ENCODE data around the gene ZNF584.

ZNF584 gene

DNA sequence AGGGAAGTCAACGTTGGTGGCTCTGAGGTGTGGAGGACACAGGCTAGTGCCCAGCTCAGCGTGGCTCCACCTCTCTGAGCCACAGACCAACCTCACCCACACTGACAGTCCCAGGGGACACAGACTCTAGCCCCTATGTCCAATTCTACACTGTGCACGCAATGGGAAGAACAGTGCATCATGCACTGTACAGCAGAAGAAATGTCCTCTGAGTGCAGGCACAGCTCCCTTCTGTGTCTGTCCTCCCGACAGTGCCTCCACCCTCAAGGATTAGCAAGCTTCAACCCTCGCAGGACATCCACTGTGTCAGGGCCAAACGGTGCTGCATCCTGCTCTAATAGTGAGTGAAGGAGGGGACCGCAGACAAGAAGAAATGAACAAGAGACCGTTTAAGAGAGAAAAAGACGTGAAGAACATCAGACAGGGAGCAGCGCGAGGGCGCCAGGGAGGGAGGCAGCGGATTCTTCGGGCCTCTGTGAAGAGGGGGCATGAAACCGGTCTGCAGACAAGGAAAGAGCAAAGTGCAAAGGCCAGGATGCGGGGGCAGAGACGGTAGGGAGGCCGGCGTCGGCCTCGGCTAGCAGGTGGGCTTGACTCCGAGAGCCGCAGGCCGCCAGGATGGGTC, 28.3 kb upstream of the ZNF584 start:
- DNase-seq (ENCODE audit: low read depth, low spot score) = no peak
- peak overlapping the region; percentile 82 for H3K4me3 ChIP-seq (ENCODE audit: low read depth, low read length)
- ChIA-PET CTCF (interaction anchor here (1.1 kb wide), 2 partner anchors 15 to 201 kb away, joined by 3 read pairs; no protein-coding TSS in a partner anchor), POLR2A (interaction anchor here (0.6 to 1.1 kb wide), 3 partner anchors 11 to 18 kb away, joined by 3 to 5 read pairs (median 3); partner anchors contain the start of gene ZNF497)
- TF ChIP-seq, protein P1, sequence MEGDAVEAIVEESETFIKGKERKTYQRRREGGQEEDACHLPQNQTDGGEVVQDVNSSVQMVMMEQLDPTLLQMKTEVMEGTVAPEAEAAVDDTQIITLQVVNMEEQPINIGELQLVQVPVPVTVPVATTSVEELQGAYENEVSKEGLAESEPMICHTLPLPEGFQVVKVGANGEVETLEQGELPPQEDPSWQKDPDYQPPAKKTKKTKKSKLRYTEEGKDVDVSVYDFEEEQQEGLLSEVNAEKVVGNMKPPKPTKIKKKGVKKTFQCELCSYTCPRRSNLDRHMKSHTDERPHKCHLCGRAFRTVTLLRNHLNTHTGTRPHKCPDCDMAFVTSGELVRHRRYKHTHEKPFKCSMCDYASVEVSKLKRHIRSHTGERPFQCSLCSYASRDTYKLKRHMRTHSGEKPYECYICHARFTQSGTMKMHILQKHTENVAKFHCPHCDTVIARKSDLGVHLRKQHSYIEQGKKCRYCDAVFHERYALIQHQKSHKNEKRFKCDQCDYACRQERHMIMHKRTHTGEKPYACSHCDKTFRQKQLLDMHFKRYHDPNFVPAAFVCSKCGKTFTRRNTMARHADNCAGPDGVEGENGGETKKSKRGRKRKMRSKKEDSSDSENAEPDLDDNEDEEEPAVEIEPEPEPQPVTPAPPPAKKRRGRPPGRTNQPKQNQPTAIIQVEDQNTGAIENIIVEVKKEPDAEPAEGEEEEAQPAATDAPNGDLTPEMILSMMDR (IDR thresholded peaks at IDR 0.05; ENCODE audit: insufficient read depth, low read length, missing control alignments) = no peak

DNA sequence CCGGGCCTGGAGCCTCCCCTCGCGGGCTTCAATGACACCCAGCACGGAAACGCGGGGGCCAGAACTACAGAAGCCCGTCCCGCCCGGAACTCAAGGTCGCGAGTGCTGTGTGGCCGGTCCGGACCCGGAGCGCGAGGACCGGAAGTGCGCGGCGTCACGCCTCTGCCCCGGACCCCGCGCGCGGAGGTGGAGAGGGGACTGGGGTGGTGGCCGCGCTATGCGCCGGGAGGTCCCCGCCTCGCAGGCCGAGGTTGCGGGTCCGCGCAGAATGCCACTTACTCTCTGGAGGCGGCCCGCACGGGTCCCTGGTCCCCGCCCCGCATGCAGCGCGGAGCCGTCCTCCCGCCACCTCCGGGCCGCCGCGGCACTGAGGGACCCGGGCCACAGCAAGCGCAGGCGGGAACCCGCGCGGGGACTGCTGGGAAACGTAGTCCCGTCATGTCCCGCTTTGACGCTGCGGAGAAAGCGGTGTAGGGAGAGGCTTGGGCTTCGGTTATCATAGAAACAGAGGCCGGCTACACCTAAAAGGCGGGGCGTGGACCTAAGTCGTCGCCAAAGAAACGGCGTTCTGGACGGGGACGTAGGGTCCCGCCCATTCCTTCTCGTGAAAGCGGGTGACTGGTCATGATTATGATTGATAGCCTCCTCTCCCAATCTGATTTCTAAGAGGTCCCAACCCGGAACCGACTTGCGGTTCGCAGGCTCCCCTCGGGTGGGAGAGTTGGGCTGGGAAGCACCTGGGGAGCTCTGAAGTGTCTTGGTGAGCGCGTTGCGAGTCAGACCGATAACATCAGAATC, 27.6 kb upstream of the ZNF584 start, which contains the start of gene ZNF837:
ZNF837 (minus strand) TSS at position 369 of the 798 bp plus-strand sequence. CDS start 11,698 bp downstream, outside the sequence.
- DNase-seq (ENCODE audit: low read depth, low spot score) = peak; percentile 100
- H3K4me3 ChIP-seq (ENCODE audit: low read depth, low read length) = peak within 1 kb of the TSS; percentile 82
- ChIA-PET POLR2A (interaction anchor here (1.1 kb wide), 2 partner anchors 18 to 28 kb away, joined by 3 to 7 read pairs; partner anchors contain the start of genes ZNF497 and ZNF584), CTCF (interaction anchor here (1.1 kb wide), 2 partner anchors 16 to 201 kb away, joined by 3 read pairs; no protein-coding TSS in a partner anchor)
- TF ChIP-seq, protein P1 (IDR thresholded peaks at IDR 0.05; ENCODE audit: insufficient read depth, low read length, missing control alignments) = no peak

DNA sequence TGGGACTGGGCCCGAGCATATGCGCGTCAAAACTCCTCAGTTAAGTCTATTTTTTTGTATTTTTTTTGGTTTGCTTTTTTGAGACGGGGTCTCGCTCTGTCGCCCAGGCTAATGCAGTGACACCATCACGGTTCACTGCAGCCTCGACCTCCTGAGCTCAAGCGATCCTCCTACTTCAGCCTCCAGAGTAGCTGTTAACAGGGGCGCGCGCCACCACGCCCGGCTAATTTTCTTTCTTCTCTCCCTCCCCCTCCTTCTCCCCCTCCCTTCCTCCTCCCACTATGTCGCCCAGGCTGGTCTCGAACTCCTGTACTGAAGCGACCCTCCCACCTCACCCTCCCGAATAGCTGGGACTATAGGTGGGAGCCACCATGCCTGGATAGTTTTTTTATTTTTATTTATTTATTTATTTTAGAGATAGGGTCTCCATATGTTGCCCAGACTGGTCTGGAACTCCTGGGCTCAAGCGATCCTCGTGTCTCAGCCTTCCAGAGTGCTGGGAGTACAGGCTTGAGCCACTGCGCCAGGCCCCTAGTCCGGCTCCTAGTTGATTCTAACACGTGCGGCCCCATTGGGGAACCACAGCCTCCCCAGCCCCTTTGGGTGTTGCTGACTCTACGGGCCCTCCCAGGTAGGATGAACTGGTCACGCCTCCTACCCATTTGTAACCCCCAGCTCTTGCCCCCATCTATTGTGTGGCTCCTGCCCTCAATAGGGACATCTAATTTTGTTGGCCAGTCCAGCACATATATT, 26.8 kb upstream of the ZNF584 start:
- DNase-seq (ENCODE audit: low read depth, low spot score) = no peak
- peak overlapping the region; percentile 82 for H3K4me3 ChIP-seq (ENCODE audit: low read depth, low read length)
- CTCF ChIA-PET = no interaction called here
- POLR2A ChIA-PET = interaction anchor here (1.1 kb wide), 1 partner anchor 27 kb away, joined by 7 read pairs; the partner anchor contains the start of gene ZNF584
- TF ChIP-seq, protein P1 (IDR thresholded peaks at IDR 0.05; ENCODE audit: insufficient read depth, low read length, missing control alignments) = no peak

DNA sequence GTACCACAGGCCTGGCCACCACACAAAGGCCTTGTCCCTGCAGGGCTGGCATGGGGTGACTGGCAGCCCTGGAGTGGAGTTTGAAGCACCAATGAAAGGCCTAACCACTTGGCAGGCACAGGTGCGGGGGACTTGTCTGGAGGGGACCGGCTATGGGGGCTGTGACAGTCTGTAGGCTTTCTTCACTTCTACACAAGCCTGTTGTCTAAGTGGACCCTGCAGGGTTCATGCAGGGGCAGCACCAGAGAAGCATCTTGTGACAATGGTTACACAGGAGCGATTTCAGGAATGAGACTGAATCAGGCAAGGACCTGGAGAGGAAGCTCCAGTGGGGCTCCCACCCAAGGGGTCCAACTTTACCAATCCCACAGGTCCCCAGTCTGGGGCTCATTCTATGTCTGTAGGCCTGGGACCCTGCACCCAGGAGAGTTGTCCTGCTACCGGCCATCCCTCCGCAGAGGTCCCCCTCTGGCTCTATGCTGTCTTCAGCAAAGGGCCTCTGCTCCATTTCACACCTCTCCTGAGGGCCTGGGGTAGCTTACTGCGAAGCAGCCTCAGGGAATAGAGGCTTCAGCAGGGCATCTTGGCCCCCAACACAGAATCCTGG, 25.3 kb upstream of the ZNF584 start:
- H3K4me3 ChIP-seq (ENCODE audit: low read depth, low read length) = no peak overlapping the region
- TF ChIP-seq, protein P1 (IDR thresholded peaks at IDR 0.05; ENCODE audit: insufficient read depth, low read length, missing control alignments) = no peak
- no peak for DNase-seq (ENCODE audit: low read depth, low spot score)
- POLR2A ChIA-PET = interaction anchor here (0.6 kb wide), 1 partner anchor 57 kb away, joined by 4 read pairs; the partner anchor contains the start of gene ZSCAN22
- CTCF ChIA-PET = no interaction called here

DNA sequence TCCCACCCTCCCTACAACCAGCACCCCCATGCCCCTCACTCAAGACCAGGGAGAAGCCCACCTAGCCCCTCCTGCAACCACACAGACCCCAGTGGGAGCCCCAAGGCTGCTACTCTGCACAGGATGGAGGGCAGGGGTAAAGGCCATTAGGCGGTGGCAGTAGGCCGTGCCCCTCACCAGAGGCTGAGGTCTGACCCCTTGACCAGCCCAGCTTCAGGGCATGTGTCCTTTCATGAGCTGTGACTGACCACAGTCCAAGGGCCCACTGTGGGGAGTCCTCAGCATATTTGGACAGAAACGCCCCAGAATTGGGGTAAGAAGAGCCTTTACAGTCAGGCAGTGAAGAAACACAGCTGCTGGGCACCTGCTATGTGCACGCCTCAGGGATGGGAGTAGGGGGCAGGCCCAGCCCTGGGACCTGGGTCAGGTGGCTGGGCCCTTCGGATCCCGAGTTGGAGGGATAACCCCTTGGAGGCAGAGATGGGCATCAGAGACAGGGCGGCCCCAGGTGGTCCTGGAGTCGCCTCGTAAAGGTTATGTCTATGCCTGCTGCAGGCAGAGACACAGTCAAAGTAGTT, 23.0 kb upstream of the ZNF584 start:
- POLR2A ChIA-PET = interaction anchor here (0.6 kb wide), 1 partner anchor 239 kb away, joined by 3 read pairs; no protein-coding TSS in a partner anchor
- TF ChIP-seq, protein P1 (IDR thresholded peaks at IDR 0.05; ENCODE audit: insufficient read depth, low read length, missing control alignments) = no peak
- no peak for DNase-seq (ENCODE audit: low read depth, low spot score)
- CTCF ChIA-PET = no interaction called here
- H3K4me3 ChIP-seq (ENCODE audit: low read depth, low read length) = peak overlapping the region; percentile 86

Data from AG04449 (cell line).